ENCODE data around the gene TRIM13. TPM values are rescaled to one million over a fixed set of nuclear protein-coding genes. Genes with fewer than 3 reads are reported as not detected.

TRIM13 gene
- total RNA-seq, 1 experiment from 2014 or later, result 45.4 TPM

DNA sequence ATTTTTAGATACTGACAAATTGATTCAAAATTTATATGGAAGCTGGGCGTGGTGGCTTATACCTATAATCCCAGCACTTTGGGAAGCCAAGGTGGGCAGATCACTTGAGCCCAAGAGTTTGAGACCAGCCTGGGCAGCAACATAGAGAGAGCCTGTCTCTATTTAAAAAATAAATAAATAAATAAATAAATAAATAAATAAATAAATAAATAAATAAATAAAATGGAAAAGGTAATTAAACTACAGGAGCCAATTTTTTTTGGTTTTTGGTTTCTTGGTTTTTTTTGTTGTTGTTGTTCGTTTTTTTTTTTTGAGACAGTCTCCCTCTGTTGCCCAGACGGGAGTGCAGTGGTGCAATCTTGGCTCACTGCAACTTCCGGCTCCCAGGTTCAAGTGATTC is 29.4 kb upstream of the TRIM13 start:
- Histone ChIP-seq H2BK12ac (ENCODE audit: insufficient read length, low read depth, low read length) (no peak overlapping the region), H4K5ac (ENCODE audit: insufficient read length, low read depth, low read length) (no peak overlapping the region), H3K23ac (ENCODE audit: insufficient read length, low read depth, low read length) (no peak overlapping the region), H2AFZ (ENCODE audit: low read length) (no peak overlapping the region), H3K79me1 (ENCODE audit: insufficient read depth, low read depth, low read length, poor library complexity, severe bottlenecking) (no peaks in the 10 kb centered on the region), H3K56ac (ENCODE audit: insufficient read length, low read depth, low read length) (no peak overlapping the region), H3T11ph (ENCODE audit: low read length) (no peak overlapping the region), H3K23me2 (ENCODE audit: insufficient read length, low read depth, low read length, poor library complexity, severe bottlenecking) (no peaks in the 10 kb centered on the region), H3K9me3 (ENCODE audit: control insufficient read depth, low read depth, low read length) (no peaks in the 10 kb centered on the region), H2BK15ac (ENCODE audit: low read depth, low read length) (no peak overlapping the region), H3K27me3 (ENCODE audit: insufficient read depth, low read length) (no peaks in the 10 kb centered on the region), H3K18ac (ENCODE audit: insufficient read length, low read depth, low read length) (no peak overlapping the region), H2BK5ac (ENCODE audit: insufficient read length, low read length) (no peak overlapping the region), H3K4me2 (ENCODE audit: insufficient read depth, insufficient read length, low read length) (no peak overlapping the region), H2BK120ac (ENCODE audit: low read depth, low read length, poor library complexity, severe bottlenecking) (no peak overlapping the region), H3K4ac (ENCODE audit: low read depth, low read length) (no peak overlapping the region), H3K4me1 (ENCODE audit: insufficient read depth, low read length) (no peaks in the 10 kb centered on the region), H4K20me1 (ENCODE audit: control insufficient read depth, insufficient read depth, insufficient read length) (no peaks in the 10 kb centered on the region), H3K27ac (ENCODE audit: insufficient read length, low read depth, low read length) (no peak overlapping the region), H3K14ac (ENCODE audit: insufficient read depth, low read length) (no peak overlapping the region), H4K8ac (replicated peaks; ENCODE audit: insufficient read length, low read depth, low read length) (no peak overlapping the region), H3K9ac (ENCODE audit: extremely low read depth, insufficient read length, low read length) (no peak overlapping the region), H2AK5ac (ENCODE audit: insufficient read length, low read length) (no peak overlapping the region), H4K91ac (ENCODE audit: insufficient read length, low read depth, low read length) (no peak overlapping the region), H3K79me2 (ENCODE audit: insufficient read depth, low read length) (no peaks in the 10 kb centered on the region), H2BK20ac (ENCODE audit: low read depth, low read length, poor library complexity, severe bottlenecking) (no peak overlapping the region)
- H3K4me1 Mint-ChIP-seq, result no peaks in the 10 kb centered on the region
- DNase-seq, result no peak
- no peaks in the 10 kb centered on the region; the same call in none of the 2 replicates for H3K27me3 Mint-ChIP-seq (ENCODE audit: low read depth)
- peaks cover 0 to 9% (median 0%) of the 10 kb centered on the region in 3 experiments; a peak in 3 of 7 replicates for H3K36me3 Mint-ChIP-seq (ENCODE audit: insufficient read depth in 1 of 3, low read depth in 3 of 3)
- no peak overlapping the region for H3K27ac Mint-ChIP-seq
- no CpG with 5 or more reads among the region's 4 CpGs for WGBS (ENCODE audit: extremely low coverage, insufficient read length, low lambda C conversion rate)
- TF ChIP-seq, protein P1, sequence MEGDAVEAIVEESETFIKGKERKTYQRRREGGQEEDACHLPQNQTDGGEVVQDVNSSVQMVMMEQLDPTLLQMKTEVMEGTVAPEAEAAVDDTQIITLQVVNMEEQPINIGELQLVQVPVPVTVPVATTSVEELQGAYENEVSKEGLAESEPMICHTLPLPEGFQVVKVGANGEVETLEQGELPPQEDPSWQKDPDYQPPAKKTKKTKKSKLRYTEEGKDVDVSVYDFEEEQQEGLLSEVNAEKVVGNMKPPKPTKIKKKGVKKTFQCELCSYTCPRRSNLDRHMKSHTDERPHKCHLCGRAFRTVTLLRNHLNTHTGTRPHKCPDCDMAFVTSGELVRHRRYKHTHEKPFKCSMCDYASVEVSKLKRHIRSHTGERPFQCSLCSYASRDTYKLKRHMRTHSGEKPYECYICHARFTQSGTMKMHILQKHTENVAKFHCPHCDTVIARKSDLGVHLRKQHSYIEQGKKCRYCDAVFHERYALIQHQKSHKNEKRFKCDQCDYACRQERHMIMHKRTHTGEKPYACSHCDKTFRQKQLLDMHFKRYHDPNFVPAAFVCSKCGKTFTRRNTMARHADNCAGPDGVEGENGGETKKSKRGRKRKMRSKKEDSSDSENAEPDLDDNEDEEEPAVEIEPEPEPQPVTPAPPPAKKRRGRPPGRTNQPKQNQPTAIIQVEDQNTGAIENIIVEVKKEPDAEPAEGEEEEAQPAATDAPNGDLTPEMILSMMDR (conservative IDR thresholded peaks at IDR 0.05), result no peak
- H3K4me3 Mint-ChIP-seq, result no peak overlapping the region
- H3K9me3 Mint-ChIP-seq, result peaks cover 8 to 23% of the 10 kb centered on the region in 2 experiments
